Right atrium auricular region (tissue), 2 donors: Measurements from ENCODE around the gene ZNF236. TPM values are rescaled to one million over a fixed set of nuclear protein-coding genes. Genes with fewer than 3 reads are reported as not detected.

Source experiments
- DNase-seq: peaks from one replicate; pipeline ENCODE4 v3.0.0-alpha.2; 2019; ENCODE audit warnings: low spot score
- H3K27ac ChIP-seq, 2 donors: fragments of 200-600 bp; sonication (generic); 1 replicate in 1 of 2; 2 replicates in 1 of 2; pipeline ENCODE4 v1.5.1; 2016 to 2019
- H3K27me3 ChIP-seq, 2 donors: fragments of 200-600 bp; sonication (generic); one replicate each; pipeline versions ENCODE4 v1.5.1 to v1.6.0; 2017 to 2019
- H3K36me3 ChIP-seq: fragments of 200-600 bp; sonication (generic); one replicate; pipeline ENCODE4 v1.5.1; 2016
- H3K4me1 ChIP-seq, 2 donors: fragments of 200-600 bp; sonication (generic); one replicate each; pipeline versions ENCODE4 v1.5.1 to v1.6.0; 2017 to 2019
- H3K4me3 ChIP-seq, 2 donors: fragments of 200-600 bp; sonication (generic); 1 replicate in 1 of 2; 2 replicates in 1 of 2; pipeline ENCODE4 v1.5.1; 2017 to 2019; ENCODE audit warnings: mild to moderate bottlenecking in 1 of 2, moderate library complexity in 1 of 2
- H3K9me3 ChIP-seq, 2 donors: fragments of 200-600 bp; sonication (generic); one replicate each; pipeline ENCODE4 v1.5.1; 2019
- CTCF ChIP-seq, 2 donors: fragments of 200-600 bp; sonication (generic); IDR thresholded peaks; one replicate each; pipeline ENCODE4 v1.5.1; 2019; ENCODE audit warnings: antibody characterized with exemption in 2 of 2
- total RNA-seq, 2 donors: library from RNA; depleted of rRNA; stranded (reverse); fragments of >200 nt; gene quantifications; one replicate each; pipeline ENCODE4 v1.1.0, GENCODE V29; 2016

ZNF236 gene
- total RNA-seq, 2 donors from 2014 or later = 11.0 to 12.7 TPM

GRCh38 chr18:77006305-77007175 lies 184.2 kb downstream of the ZNF236 start:
- H3K36me3 ChIP-seq = no peaks in the 10 kb centered on the region
- no peak overlapping the region for H3K4me3 ChIP-seq
- no peak for TF ChIP-seq CTCF (IDR thresholded peaks at IDR 0.05)
- H3K4me1 ChIP-seq = peaks cover 0 to 7% of the 10 kb centered on the region in 2 donors
- peak overlapping the region; percentile 16 for H3K27ac ChIP-seq
- no peak for DNase-seq
- H3K27me3 ChIP-seq = no peaks in the 10 kb centered on the region
- H3K9me3 ChIP-seq = no peaks in the 10 kb centered on the region

GRCh38 chr18:77007251-77007650 lies 184.9 kb downstream of the ZNF236 start:
- H3K4me1 ChIP-seq = peaks cover 0 to 10% of the 10 kb centered on the region in 2 donors
- H3K9me3 ChIP-seq = no peaks in the 10 kb centered on the region
- no peak for DNase-seq
- no peaks in the 10 kb centered on the region for H3K36me3 ChIP-seq
- no peaks in the 10 kb centered on the region for H3K27me3 ChIP-seq
- H3K4me3 ChIP-seq = no peak overlapping the region
- peak overlapping the region; percentile 10 to 16 for H3K27ac ChIP-seq
- TF ChIP-seq CTCF (IDR thresholded peaks at IDR 0.05) = no peak

- Histone ChIP-seq H3K27me3 (no peaks in the 10 kb centered on the region), H3K9me3 (no peaks in the 10 kb centered on the region), H3K4me1 (peaks cover 0 to 17% of the 10 kb centered on the region in 2 donors), H3K36me3 (no peaks in the 10 kb centered on the region), H3K4me3 (no peak overlapping the region), H3K27ac (no peak overlapping the region)
- TF ChIP-seq CTCF (IDR thresholded peaks at IDR 0.05) = no peak
- no peak for DNase-seq
Measured at GRCh38 chr18:77008006-77008405, 185.6 kb downstream of the ZNF236 start.

GRCh38 chr18:77008576-77009315 lies 186.4 kb downstream of the ZNF236 start:
- H3K27ac ChIP-seq = no peak overlapping the region
- H3K27me3 ChIP-seq = no peaks in the 10 kb centered on the region
- no peaks in the 10 kb centered on the region for H3K9me3 ChIP-seq
- no peak overlapping the region for H3K4me3 ChIP-seq
- no peak for TF ChIP-seq CTCF (IDR thresholded peaks at IDR 0.05)
- no peaks in the 10 kb centered on the region for H3K36me3 ChIP-seq
- DNase-seq = no peak
- peaks cover 0 to 24% of the 10 kb centered on the region in 2 donors for H3K4me1 ChIP-seq

- no peak for DNase-seq
- H3K4me1 ChIP-seq = peaks cover 0 to 34% of the 10 kb centered on the region in 2 donors
- TF ChIP-seq CTCF (IDR thresholded peaks at IDR 0.05) = no peak
- no peaks in the 10 kb centered on the region for H3K27me3 ChIP-seq
- H3K36me3 ChIP-seq = no peaks in the 10 kb centered on the region
- H3K4me3 ChIP-seq = no peak overlapping the region
- H3K9me3 ChIP-seq = no peaks in the 10 kb centered on the region
- H3K27ac ChIP-seq = no peak overlapping the region
Measured at GRCh38 chr18:77009675-77010074, 187.3 kb downstream of the ZNF236 start.
